EL (cell line): Measurements from ENCODE around the gene NKX1-1.
"Not testable (repeated sequence)": the region's sequence is repeated elsewhere in the genome, so short reads cannot be mapped to it uniquely, and the experiment has no call there.

Source experiments
- DNase-seq: peaks from one replicate; pipeline ENCODE4 v3.0.0-alpha.2; 2016

The NKX1-1 gene

GRCh38 chr4:1383728-1384591, 22.3 kb downstream of the NKX1-1 start:
- DNase-seq = no peak

GRCh38 chr4:1382776-1383727, 23.2 kb downstream of the NKX1-1 start:
- DNase-seq = no peak

- DNase-seq = no peak
Observed at GRCh38 chr4:1381944-1382541, 24.2 kb downstream of the NKX1-1 start.

- DNase-seq = no peak
Observed at GRCh38 chr4:1381181-1381621, 25.0 kb downstream of the NKX1-1 start.

- DNase-seq = no peak
Observed at GRCh38 chr4:1380368-1381151, 25.7 kb downstream of the NKX1-1 start.

- no peak for DNase-seq
Observed at GRCh38 chr4:1379801-1380331, 26.4 kb downstream of the NKX1-1 start.

- no peak for DNase-seq
Observed at GRCh38 chr4:1379351-1379781, 26.9 kb downstream of the NKX1-1 start.

GRCh38 chr4:1378559-1379231, 27.5 kb downstream of the NKX1-1 start:
- DNase-seq = no peak

GRCh38 chr4:1377606-1378261, 28.5 kb downstream of the NKX1-1 start:
- no peak for DNase-seq

- DNase-seq = no peak
Observed at GRCh38 chr4:1376841-1377605, 29.2 kb downstream of the NKX1-1 start.

- DNase-seq = no peak
Observed at GRCh38 chr4:1376391-1376840, 29.8 kb downstream of the NKX1-1 start.

- no peak for DNase-seq
Observed at GRCh38 chr4:1375761-1376322, 30.4 kb downstream of the NKX1-1 start.

GRCh38 chr4:1375051-1375721, 31.1 kb downstream of the NKX1-1 start:
- no peak for DNase-seq

GRCh38 chr4:1374706-1375045, 31.6 kb downstream of the NKX1-1 start:
- DNase-seq = no peak

- DNase-seq = no peak
Observed at GRCh38 chr4:1373892-1374705, 32.1 kb downstream of the NKX1-1 start.

- not testable (repeated sequence) for DNase-seq
Observed at GRCh38 chr4:1372576-1372975, 33.7 kb downstream of the NKX1-1 start.

- no peak for DNase-seq
Observed at GRCh38 chr4:1371176-1372165, 34.8 kb downstream of the NKX1-1 start.
